ENCODE data around the gene F9. TPM values are rescaled to one million over a fixed set of nuclear protein-coding genes. Genes with fewer than 3 reads are reported as not detected.

The F9 gene
- total and polyA plus RNA-seq, 10 of the 15 experiments (the other 5 are each of a cell fraction or from before 2014, with no cell fraction given) = 0.18 TPM; not detected in 9

GRCh38 chrX:139543920-139544319, 13.4 kb downstream of the F9 start:
- Histone ChIP-seq H3K4me3 (no peak overlapping the region), H3K27ac (ENCODE audit: control insufficient read depth, insufficient read depth) (no peak overlapping the region), H4K20me1 (ENCODE audit: control insufficient read depth, insufficient read depth) (no peaks in the 10 kb centered on the region), H3K9ac (ENCODE audit: control insufficient read depth, insufficient read depth, low read length) (no peak overlapping the region), H3K9me3 (replicated peaks; ENCODE audit: control insufficient read depth, insufficient read depth, low read length) (no peaks in the 10 kb centered on the region), H3K36me3 (ENCODE audit: control insufficient read depth in 2 of 2, insufficient read depth in 2 of 2, low read length in 1 of 2) (no peaks in the 10 kb centered on the region), H3K79me2 (ENCODE audit: control insufficient read depth, insufficient read depth, low read length) (no peaks in the 10 kb centered on the region), H3K27me3 (replicated peaks in 1 of 2; ENCODE audit: control insufficient read depth in 2 of 2, insufficient read depth in 2 of 2, low read length in 1 of 2) (no peaks in the 10 kb centered on the region), H2AFZ (ENCODE audit: control insufficient read depth, low read depth, low read length) (no peak overlapping the region), H3K4me1 (ENCODE audit: control insufficient read depth, insufficient read depth, low read length) (no peaks in the 10 kb centered on the region), H3K4me2 (ENCODE audit: control insufficient read depth, insufficient read depth) (no peak overlapping the region)
- SMC1A ChIA-PET (ENCODE audit: uncharacterized antibody, unreplicated experiment) = interaction anchor here (1.0 to 1.2 kb wide), 2 partner anchors 23 kb away, joined by 3 to 4 read pairs; no protein-coding TSS in a partner anchor
- in situ Hi-C loops (cut with MboI) (no loop called here), intact Hi-C loops (cut with micrococcal nuclease; ENCODE audit: unreplicated experiment) (no loop called here)
- no peak for ATAC-seq
- no peak for DNase-seq (ENCODE audit: low read depth, low spot score)
- RAD21 ChIA-PET (ENCODE audit: unreplicated experiment) = no interaction called here
- CTCF ChIA-PET = interaction anchor here (1.1 kb wide), 1 partner anchor 13 kb away, joined by 3 read pairs; no protein-coding TSS in a partner anchor
- POLR2A ChIA-PET = no interaction called here
- WGBS (ENCODE audit: insufficient coverage, insufficient replicate concordance, low lambda C conversion rate, missing lambda C conversion rate) = 28% methylated on average over 4 of the region's 4 CpGs
- BruUV-seq (replicated peaks) = no TSS peak
- FAIRE-seq = no peak
- TF ChIP-seq HCFC1 (IDR thresholded peaks at IDR 0.05; ENCODE audit: low read length) = no peak
- no peak for TF ChIP-seq KLF5 (IDR thresholded peaks at IDR 0.05; ENCODE audit: partially characterized antibody)
- no peak for TF ChIP-seq ESRRA (IDR thresholded peaks at IDR 0.05; ENCODE audit: low read length)
- no peak for TF ChIP-seq NFYB (IDR thresholded peaks at IDR 0.05; ENCODE audit: insufficient read depth, low read depth, low read length)
- no peak for TF ChIP-seq NKRF (conservative IDR thresholded peaks at IDR 0.05)
- TF ChIP-seq PRDM15 (CRISPR knock-in tag; IDR thresholded peaks at IDR 0.05) = no peak
- TF ChIP-seq ZBED1 (IDR thresholded peaks at IDR 0.05; ENCODE audit: borderline replicate concordance) = no peak
- TF ChIP-seq RB1 (IDR thresholded peaks at IDR 0.05; ENCODE audit: borderline replicate concordance) = no peak
- no peak for TF ChIP-seq RELB (IDR thresholded peaks at IDR 0.05; ENCODE audit: low read depth)
- TF ChIP-seq PBX3 (IDR thresholded peaks at IDR 0.05; ENCODE audit: insufficient replicate concordance, low read depth, low read length) = no peak
- TF ChIP-seq E2F8 (IDR thresholded peaks at IDR 0.05; ENCODE audit: low read depth, partially characterized antibody) = no peak
- TF ChIP-seq CHD4 (IDR thresholded peaks at IDR 0.05) = no peak
- no peak for TF ChIP-seq RAD21 (IDR thresholded peaks at IDR 0.05; ENCODE audit: insufficient read depth, low read depth, low read length)
